Osteoblast (primary cell): Measurements from ENCODE around the gene YBEY. TPM values are rescaled to one million over a fixed set of nuclear protein-coding genes. Genes with fewer than 3 reads are reported as not detected.

Source experiments
- DNase-seq: peaks from one replicate; pipeline ENCODE4 v3.0.0; 2011; ENCODE audit warnings: low spot score, mixed read lengths; ENCODE audit not compliant: insufficient read length; ENCODE audit errors: missing footprints
- H2AFZ ChIP-seq: 2 replicates; pipeline ENCODE4 v1.6.0; 2011; ENCODE audit warnings: mild to moderate bottlenecking, low read length
- H3K27ac ChIP-seq: 2 replicates; pipeline ENCODE4 v1.5.1; 2011; ENCODE audit warnings: mild to moderate bottlenecking, low read depth, low read length, moderate library complexity
- H3K27me3 ChIP-seq: 2 replicates; pipeline ENCODE4 v1.6.0; 2012; ENCODE audit warnings: mild to moderate bottlenecking, control low read depth, inconsistent platforms, low read length, moderate library complexity; ENCODE audit not compliant: insufficient read depth
- H3K36me3 ChIP-seq: 2 replicates; pipeline ENCODE4 v1.5.1; 2011; ENCODE audit warnings: mild to moderate bottlenecking, low read length, control low read depth, moderate library complexity; ENCODE audit not compliant: insufficient read depth
- H3K4me1 ChIP-seq: 2 replicates; pipeline ENCODE4 v1.5.1; 2011; ENCODE audit warnings: mild to moderate bottlenecking, low read length, control low read depth, moderate library complexity; ENCODE audit not compliant: insufficient read depth
- H3K4me2 ChIP-seq: 2 replicates; pipeline ENCODE4 v1.6.0; 2011; ENCODE audit warnings: mild to moderate bottlenecking, low read length; ENCODE audit not compliant: insufficient read depth
- H3K4me3 ChIP-seq: fragments of 200-600 bp; sonication (generic); 3 replicates; pipeline ENCODE4 v1.5.1; 2012; ENCODE audit warnings: mild to moderate bottlenecking, low read length, inconsistent platforms; ENCODE audit not compliant: insufficient read depth
- H3K79me2 ChIP-seq: 2 replicates; pipeline ENCODE4 v1.6.0; 2012; ENCODE audit warnings: mild to moderate bottlenecking, low read length, control low read depth, inconsistent platforms; ENCODE audit not compliant: insufficient read depth
- H3K9me3 ChIP-seq: 2 replicates; pipeline ENCODE4 v1.5.1; 2011; ENCODE audit warnings: low read depth, low read length, control low read depth
- H4K20me1 ChIP-seq: 2 replicates; pipeline ENCODE4 v1.6.0; 2012; ENCODE audit warnings: mild to moderate bottlenecking, low read length, control low read depth; ENCODE audit not compliant: insufficient read depth
- total RNA-seq: library from RNA; depleted of rRNA; stranded (reverse); fragments of >200 nt; gene quantifications from 2 replicates; pipeline ENCODE4 v1.2.3, GENCODE V29; 2012
- TF ChIP-seq, protein P1 (sequence below): IDR thresholded peaks from 2 replicates; pipeline ENCODE4 v1.5.1; 2011; ENCODE audit warnings: mild to moderate bottlenecking, low read depth, low read length, moderate library complexity; ENCODE audit errors: extremely low read depth

YBEY gene
- total RNA-seq, 1 donor, result 18.8 TPM

DNA sequence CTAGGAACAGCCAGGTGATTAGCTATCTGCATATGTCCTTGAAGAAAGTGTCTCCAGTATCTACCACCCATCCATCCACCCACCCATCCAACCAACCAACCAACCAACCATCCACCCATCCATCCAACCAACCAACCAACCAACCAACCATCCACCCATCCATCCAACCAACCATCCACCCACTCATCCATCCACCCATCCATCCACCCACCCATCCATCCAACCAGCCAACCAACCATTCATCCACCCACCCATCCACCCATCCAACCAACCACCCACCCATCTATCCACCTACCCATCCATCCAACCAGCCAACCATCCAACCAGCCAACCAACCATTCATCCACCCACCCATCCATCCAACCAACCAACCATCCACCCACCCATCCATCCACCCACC is 25.4 kb downstream of the YBEY start:
- Histone ChIP-seq H2AFZ (no peak overlapping the region), H3K4me1 (no peaks in the 10 kb centered on the region), H3K27ac (no peak overlapping the region), H3K36me3 (peaks cover 3% of the 10 kb centered on the region), H4K20me1 (no peaks in the 10 kb centered on the region), H3K4me2 (no peak overlapping the region), H3K9me3 (no peaks in the 10 kb centered on the region), H3K4me3 (no peak overlapping the region), H3K27me3 (no peaks in the 10 kb centered on the region), H3K79me2 (no peaks in the 10 kb centered on the region)
- TF ChIP-seq, protein P1, sequence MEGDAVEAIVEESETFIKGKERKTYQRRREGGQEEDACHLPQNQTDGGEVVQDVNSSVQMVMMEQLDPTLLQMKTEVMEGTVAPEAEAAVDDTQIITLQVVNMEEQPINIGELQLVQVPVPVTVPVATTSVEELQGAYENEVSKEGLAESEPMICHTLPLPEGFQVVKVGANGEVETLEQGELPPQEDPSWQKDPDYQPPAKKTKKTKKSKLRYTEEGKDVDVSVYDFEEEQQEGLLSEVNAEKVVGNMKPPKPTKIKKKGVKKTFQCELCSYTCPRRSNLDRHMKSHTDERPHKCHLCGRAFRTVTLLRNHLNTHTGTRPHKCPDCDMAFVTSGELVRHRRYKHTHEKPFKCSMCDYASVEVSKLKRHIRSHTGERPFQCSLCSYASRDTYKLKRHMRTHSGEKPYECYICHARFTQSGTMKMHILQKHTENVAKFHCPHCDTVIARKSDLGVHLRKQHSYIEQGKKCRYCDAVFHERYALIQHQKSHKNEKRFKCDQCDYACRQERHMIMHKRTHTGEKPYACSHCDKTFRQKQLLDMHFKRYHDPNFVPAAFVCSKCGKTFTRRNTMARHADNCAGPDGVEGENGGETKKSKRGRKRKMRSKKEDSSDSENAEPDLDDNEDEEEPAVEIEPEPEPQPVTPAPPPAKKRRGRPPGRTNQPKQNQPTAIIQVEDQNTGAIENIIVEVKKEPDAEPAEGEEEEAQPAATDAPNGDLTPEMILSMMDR, result no peak
- DNase-seq, result no peak

DNA sequence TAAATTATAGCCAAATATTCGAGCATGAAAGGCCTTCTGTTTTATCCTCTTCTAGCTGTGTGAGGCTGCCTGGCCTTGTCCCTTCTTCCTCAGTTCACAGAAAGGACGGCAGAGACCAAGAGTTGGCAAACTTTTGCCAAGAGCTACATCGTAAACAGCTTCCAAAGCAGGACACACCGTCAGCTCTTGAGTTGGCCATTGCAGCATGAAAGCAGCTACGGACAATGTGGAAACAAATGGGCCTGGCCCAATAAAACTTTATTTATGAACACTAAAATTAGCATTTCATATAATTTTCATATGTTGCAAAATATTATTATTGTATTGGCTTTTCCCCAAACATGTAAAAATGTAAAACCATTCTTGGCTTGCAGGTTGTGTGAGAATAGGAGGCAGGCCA is 26.8 kb downstream of the YBEY start:
- Histone ChIP-seq H3K4me1 (no peaks in the 10 kb centered on the region), H3K27ac (no peak overlapping the region), H3K9me3 (no peaks in the 10 kb centered on the region), H2AFZ (no peak overlapping the region), H4K20me1 (no peaks in the 10 kb centered on the region), H3K36me3 (peaks cover 3% of the 10 kb centered on the region), H3K4me2 (no peak overlapping the region), H3K79me2 (no peaks in the 10 kb centered on the region), H3K4me3 (no peak overlapping the region), H3K27me3 (no peaks in the 10 kb centered on the region)
- TF ChIP-seq, protein P1, result no peak
- DNase-seq, result no peak

DNA sequence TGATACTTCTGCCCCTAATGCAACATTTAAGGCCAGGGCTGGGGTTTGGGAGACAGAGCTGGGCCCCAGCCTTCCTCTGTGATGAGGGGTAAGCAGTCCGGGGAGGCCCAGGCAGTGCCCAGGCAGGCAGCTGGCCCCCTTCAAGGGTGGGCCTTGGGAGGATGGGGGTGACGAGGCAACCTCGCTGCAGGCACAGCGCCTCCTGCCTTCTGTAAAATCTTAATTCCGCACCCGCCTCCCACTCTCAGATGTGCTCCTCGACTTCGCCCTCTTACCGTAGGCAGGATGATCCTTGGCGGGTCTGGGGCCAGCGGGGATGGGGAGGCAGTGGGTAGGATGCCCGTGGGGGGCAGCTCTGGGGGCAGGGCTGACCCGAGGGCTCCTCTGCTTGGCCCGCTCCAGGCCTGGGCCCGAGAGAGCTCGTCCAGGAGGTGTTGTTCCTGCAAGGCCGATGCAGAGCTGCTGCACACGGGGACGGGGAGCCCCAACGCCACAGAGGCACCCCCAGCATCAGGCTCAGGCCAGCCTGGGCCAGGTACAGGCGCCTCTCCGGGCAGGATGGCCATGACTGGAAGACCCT is 28.4 kb downstream of the YBEY start:
- Histone ChIP-seq H3K27ac (no peak overlapping the region), H3K79me2 (peaks cover 2% of the 10 kb centered on the region), H3K4me1 (no peaks in the 10 kb centered on the region), H3K36me3 (no peaks in the 10 kb centered on the region), H3K4me3 (no peak overlapping the region), H2AFZ (no peak overlapping the region), H4K20me1 (no peaks in the 10 kb centered on the region), H3K9me3 (no peaks in the 10 kb centered on the region), H3K4me2 (no peak overlapping the region), H3K27me3 (no peaks in the 10 kb centered on the region)
- TF ChIP-seq, protein P1, result no peak
- peak; percentile 69 for DNase-seq

DNA sequence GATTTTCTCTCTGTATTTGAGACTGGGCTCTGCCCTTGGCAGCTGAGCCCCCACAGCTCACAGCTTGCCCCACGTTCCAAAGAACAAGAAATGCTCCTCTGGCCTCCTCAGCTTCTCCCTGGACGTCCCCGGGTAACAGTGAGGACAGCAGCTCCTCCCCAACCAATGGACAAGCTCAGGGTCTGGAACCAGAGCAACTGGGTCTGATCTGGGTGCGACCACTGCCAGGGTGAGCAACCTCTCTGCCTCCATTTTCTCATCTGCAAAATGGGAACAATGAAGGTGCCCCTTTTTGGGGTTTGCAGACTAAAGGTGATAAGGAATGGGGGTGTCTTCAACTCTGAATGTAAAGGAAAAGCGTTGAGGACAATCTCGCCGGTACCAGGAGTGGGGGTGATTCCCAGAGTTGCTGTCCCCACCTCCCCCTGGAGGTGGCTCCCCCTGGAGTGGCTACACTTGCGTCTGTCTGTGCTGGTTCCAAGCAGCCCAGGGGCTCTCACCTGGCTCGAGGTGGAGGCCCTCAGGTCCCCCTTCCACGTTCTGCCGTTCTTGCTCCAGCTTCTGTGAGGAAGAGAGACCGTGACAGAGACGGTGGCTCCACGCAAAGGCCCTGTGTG is 30.7 kb downstream of the YBEY start:
- Histone ChIP-seq H3K4me2 (no peak overlapping the region), H2AFZ (no peak overlapping the region), H3K27ac (no peak overlapping the region), H3K36me3 (no peaks in the 10 kb centered on the region), H3K4me1 (peaks cover 7% of the 10 kb centered on the region), H4K20me1 (no peaks in the 10 kb centered on the region), H3K27me3 (no peaks in the 10 kb centered on the region), H3K9me3 (no peaks in the 10 kb centered on the region), H3K79me2 (peaks cover 16% of the 10 kb centered on the region), H3K4me3 (no peak overlapping the region)
- peak; percentile 79 for DNase-seq
- TF ChIP-seq, protein P1, result no peak
